Lower leg skin (tissue), 4 donors: ENCODE data around the gene CRELD1. TPM values are rescaled to one million over a fixed set of nuclear protein-coding genes. Genes with fewer than 3 reads are reported as not detected.

Experiments
- DNase-seq, 2 donors: peaks; one replicate each; pipeline ENCODE4 v3.0.0-alpha.2; 2019; ENCODE audit warnings: low spot score in 2 of 2
- H3K4me3 ChIP-seq: fragments of 200-600 bp; sonication (generic); 2 replicates; pipeline ENCODE4 v1.5.1; 2017; ENCODE audit warnings: mild to moderate bottlenecking, low read depth; ENCODE audit not compliant: poor library complexity, severe bottlenecking
- CTCF ChIP-seq, 3 donors: fragments of 450-650 bp; IDR thresholded peaks; one replicate each; pipeline ENCODE4 v1.5.1; 2016; ENCODE audit warnings: antibody characterized with exemption in 3 of 3, mild to moderate bottlenecking in 3 of 3, moderate library complexity in 2 of 3
- POLR2A ChIP-seq, 2 donors: fragments of 450-650 bp; IDR thresholded peaks; one replicate each; pipeline ENCODE4 v1.6.1; 2016 to 2017; ENCODE audit warnings: antibody characterized with exemption in 2 of 2, mild to moderate bottlenecking in 1 of 2, moderate library complexity in 1 of 2
- WGBS, 2 donors: methylation state at CpG; one replicate each; pipeline ENCODE4 v1.1.5; 2018; 5-methylcytosine and 5-hydroxymethylcytosine counted together
- intact Hi-C: fragments of 100-400 bp; cut with DNase I; formaldehyde crosslinking; loops from one replicate; pipeline ENCODE4 v1.15.0; 2023; ENCODE audit warnings: low total_unique reads
- total RNA-seq, 4 donors: library from RNA; depleted of rRNA; stranded (reverse); fragments of >200 nt; gene quantifications; one replicate each; pipeline ENCODE4 v1.1.0, GENCODE V29; 2016

CRELD1 gene
- total RNA-seq, 4 donors from 2014 or later: 16.1 to 58.8 (median 28.3) TPM

GRCh38 chr3:9918261-9919038, 15.2 kb upstream of the CRELD1 start:
- intact Hi-C loops: loop anchor here (10.0 kb wide), 1 partner anchor 64 kb away; no protein-coding TSS in a partner anchor
- no peak for TF ChIP-seq CTCF (IDR thresholded peaks at IDR 0.05)
- no peak for TF ChIP-seq POLR2A (IDR thresholded peaks at IDR 0.05)
- WGBS, 2 donors: 91 to 93% methylated on average over 8 of the region's 8 CpGs

DNA sequence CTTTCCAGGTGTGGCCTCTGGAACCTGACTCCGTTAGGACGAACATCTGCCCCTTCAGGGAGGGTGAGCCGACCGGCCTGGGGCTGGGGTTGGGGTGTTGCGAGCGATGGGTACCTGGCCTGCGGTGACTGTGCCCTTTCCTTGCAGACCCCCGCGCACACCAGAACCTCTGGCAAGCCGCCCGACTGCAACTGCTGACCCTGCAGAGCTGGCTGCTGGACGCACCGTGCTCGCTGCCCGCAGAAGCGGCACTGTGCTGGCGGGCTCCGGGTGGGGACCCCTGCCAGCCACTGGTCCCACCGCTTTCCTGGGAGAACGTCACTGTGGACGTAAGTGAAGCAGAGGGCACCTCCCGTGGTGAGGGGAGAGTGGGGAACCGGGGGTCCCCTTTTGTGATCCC, 5.5 kb upstream of the CRELD1 start:
- intact Hi-C loops: no loop called here
- no peak for DNase-seq
- no peak overlapping the region for H3K4me3 ChIP-seq
- TF ChIP-seq CTCF (IDR thresholded peaks at IDR 0.05) (no peak), POLR2A (IDR thresholded peaks at IDR 0.05) (no peak)
- WGBS, 2 donors: 92 to 94% methylated on average over 10 to 18 of the region's 23 CpGs

More at GRCh38 chr3:9918261-9919038, 15.2 kb upstream of the CRELD1 start:
- DNase-seq: no peak
- H3K4me3 ChIP-seq: no peak overlapping the region

- TF ChIP-seq POLR2A (IDR thresholded peaks at IDR 0.05) (no peak), CTCF (IDR thresholded peaks at IDR 0.05) (no peak)
- intact Hi-C loops: no loop called here
- WGBS, 2 donors: 91% methylated on average over 4 of the region's 4 CpGs
- DNase-seq: no peak
- H3K4me3 ChIP-seq: no peak overlapping the region
These were observed 2.7 kb upstream of the CRELD1 start for GRCh38 chr3:9930804-9931418.

DNA sequence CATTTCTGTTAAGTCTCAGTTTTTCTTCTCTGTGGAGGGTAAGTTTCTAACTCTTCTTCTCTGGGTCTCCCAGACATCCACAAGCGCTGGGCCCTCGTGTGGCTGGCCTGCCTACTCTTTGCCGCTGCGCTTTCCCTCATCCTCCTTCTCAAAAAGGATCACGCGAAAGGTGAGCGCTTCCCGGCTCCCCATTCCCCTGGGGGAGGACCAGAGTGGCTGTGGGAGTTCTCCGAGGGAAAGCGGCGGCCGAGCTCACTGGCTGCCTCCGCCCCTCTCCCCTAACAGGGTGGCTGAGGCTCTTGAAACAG, 1.1 kb upstream of the CRELD1 start:
- DNase-seq: no peak
- H3K4me3 ChIP-seq: no peak overlapping the region
- 1 to 3% methylated on average over 11 to 13 of the region's 13 CpGs for WGBS, 2 donors
- no peak for TF ChIP-seq CTCF (IDR thresholded peaks at IDR 0.05)
- no peak for TF ChIP-seq POLR2A (IDR thresholded peaks at IDR 0.05)
- intact Hi-C loops: no loop called here

- DNase-seq: peak; percentile 69 to 97
- 0 to 2% methylated on average over 19 to 35 of the region's 77 CpGs for WGBS, 2 donors
- intact Hi-C loops: no loop called here
- TF ChIP-seq CTCF (IDR thresholded peaks at IDR 0.05): no peak
- TF ChIP-seq POLR2A (IDR thresholded peaks at IDR 0.05): no peak
- H3K4me3 ChIP-seq: peak overlapping the region; percentile 41
These were observed 632 bp upstream of the CRELD1 start for GRCh38 chr3:9932843-9933560.
